Right atrium auricular region (tissue), 2 donors: ENCODE results near the gene PTPRN2. TPM values are rescaled to one million over a fixed set of nuclear protein-coding genes. Genes with fewer than 3 reads are reported as not detected.

Experiments
- DNase-seq: peaks from one replicate; pipeline ENCODE4 v3.0.0-alpha.2; 2019; ENCODE audit warnings: low spot score
- H3K27ac ChIP-seq, 2 donors: fragments of 200-600 bp; sonication (generic); 1 replicate in 1 of 2; 2 replicates in 1 of 2; pipeline ENCODE4 v1.5.1; 2016 to 2019
- H3K27me3 ChIP-seq, 2 donors: fragments of 200-600 bp; sonication (generic); one replicate each; pipeline versions ENCODE4 v1.5.1 to v1.6.0; 2017 to 2019
- H3K36me3 ChIP-seq: fragments of 200-600 bp; sonication (generic); one replicate; pipeline ENCODE4 v1.5.1; 2016
- H3K4me1 ChIP-seq, 2 donors: fragments of 200-600 bp; sonication (generic); one replicate each; pipeline versions ENCODE4 v1.5.1 to v1.6.0; 2017 to 2019
- H3K4me3 ChIP-seq, 2 donors: fragments of 200-600 bp; sonication (generic); 1 replicate in 1 of 2; 2 replicates in 1 of 2; pipeline ENCODE4 v1.5.1; 2017 to 2019; ENCODE audit warnings: mild to moderate bottlenecking in 1 of 2, moderate library complexity in 1 of 2
- H3K9me3 ChIP-seq, 2 donors: fragments of 200-600 bp; sonication (generic); one replicate each; pipeline ENCODE4 v1.5.1; 2019
- CTCF ChIP-seq, 2 donors: fragments of 200-600 bp; sonication (generic); IDR thresholded peaks; one replicate each; pipeline ENCODE4 v1.5.1; 2019; ENCODE audit warnings: antibody characterized with exemption in 2 of 2
- total RNA-seq, 2 donors: library from RNA; depleted of rRNA; stranded (reverse); fragments of >200 nt; gene quantifications; one replicate each; pipeline ENCODE4 v1.1.0, GENCODE V29; 2016

PTPRN2 gene
- total RNA-seq, 2 donors from 2014 or later = 2.6 to 2.7 TPM

DNA sequence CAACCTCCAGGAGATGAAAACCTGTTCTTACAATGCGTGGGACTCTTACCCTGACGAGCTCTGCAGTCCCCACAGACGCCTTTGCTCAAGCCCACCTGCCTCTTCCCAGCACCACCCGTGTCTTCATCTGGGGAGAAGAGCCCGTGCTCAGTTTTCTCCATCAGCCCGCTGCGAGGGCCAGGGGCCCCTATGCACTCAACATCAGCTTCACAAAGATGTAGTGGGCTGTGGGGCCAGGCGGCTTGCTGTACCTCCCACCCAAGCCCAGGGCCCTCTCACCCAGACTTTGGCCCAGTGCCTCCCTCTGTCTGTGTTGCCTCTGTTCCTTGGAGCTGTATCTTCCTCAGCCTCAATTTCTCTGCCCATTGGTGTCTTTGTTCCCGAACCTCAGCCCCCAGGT, 814.3 kb downstream of the PTPRN2 start:
- Histone ChIP-seq H3K27me3 (no peaks in the 10 kb centered on the region), H3K4me1 (no peaks in the 10 kb centered on the region), H3K9me3 (peaks cover 0 to 13% of the 10 kb centered on the region in 2 donors), H3K4me3 (no peak overlapping the region), H3K27ac (no peak overlapping the region), H3K36me3 (no peaks in the 10 kb centered on the region)
- DNase-seq = no peak
- TF ChIP-seq CTCF (IDR thresholded peaks at IDR 0.05) = no peak

DNA sequence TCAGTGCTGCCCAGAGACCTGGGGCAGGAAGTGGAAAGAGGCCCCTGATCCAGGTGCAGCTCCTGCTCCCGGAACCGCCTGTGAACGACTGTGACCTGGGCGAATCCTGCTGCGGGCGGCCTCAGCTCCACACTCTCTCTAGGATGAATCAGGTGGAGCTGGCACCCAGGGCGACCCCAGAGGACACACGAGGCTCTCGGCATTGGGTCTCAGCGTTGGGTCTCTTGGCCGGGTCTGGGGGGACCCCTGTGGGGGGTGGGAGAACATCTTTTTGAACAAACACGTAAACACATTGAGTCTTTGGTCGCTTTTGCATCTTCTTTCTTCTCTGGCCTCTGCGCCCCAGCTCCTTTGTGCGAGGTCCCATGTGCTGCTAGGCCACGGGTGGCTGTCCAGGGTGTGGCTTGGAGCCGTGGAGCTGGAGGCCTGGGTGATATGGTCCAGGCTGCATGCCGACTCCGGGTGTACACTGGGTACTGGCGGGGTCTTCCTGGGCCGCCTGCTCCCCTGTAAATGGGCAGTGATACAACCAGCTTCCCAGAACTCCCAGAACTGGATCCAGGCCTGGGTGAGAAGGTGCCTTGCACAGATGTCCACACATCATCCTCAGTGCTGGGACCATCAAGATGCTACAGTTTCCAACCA, 815.0 kb downstream of the PTPRN2 start:
- no peak for DNase-seq
- TF ChIP-seq CTCF (IDR thresholded peaks at IDR 0.05) = no peak
- no peaks in the 10 kb centered on the region for H3K27me3 ChIP-seq
- peaks cover 0 to 13% of the 10 kb centered on the region in 2 donors for H3K9me3 ChIP-seq
- no peaks in the 10 kb centered on the region for H3K36me3 ChIP-seq
- H3K4me1 ChIP-seq = no peaks in the 10 kb centered on the region
- no peak overlapping the region for H3K27ac ChIP-seq
- no peak overlapping the region for H3K4me3 ChIP-seq

DNA sequence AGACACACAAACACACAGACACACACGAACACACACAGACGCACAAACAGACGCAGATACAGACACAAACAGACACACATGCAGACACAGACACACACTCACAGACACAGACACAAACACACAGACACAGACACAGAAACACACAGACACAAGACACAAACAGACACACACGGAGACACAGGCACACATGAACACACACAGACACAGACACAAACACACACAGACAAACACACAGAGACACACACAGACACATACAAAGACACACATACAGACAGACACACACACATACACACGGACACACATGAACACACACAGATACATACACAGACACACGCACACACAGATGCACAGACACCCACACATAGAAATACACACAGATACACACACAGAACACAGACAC, 815.9 kb downstream of the PTPRN2 start:
- no peak for DNase-seq
- TF ChIP-seq CTCF (IDR thresholded peaks at IDR 0.05) = no peak
- no peak overlapping the region for H3K4me3 ChIP-seq
- no peak overlapping the region for H3K27ac ChIP-seq
- no peaks in the 10 kb centered on the region for H3K27me3 ChIP-seq
- H3K9me3 ChIP-seq = peaks cover 0 to 13% of the 10 kb centered on the region in 2 donors
- H3K36me3 ChIP-seq = no peaks in the 10 kb centered on the region
- no peaks in the 10 kb centered on the region for H3K4me1 ChIP-seq

DNA sequence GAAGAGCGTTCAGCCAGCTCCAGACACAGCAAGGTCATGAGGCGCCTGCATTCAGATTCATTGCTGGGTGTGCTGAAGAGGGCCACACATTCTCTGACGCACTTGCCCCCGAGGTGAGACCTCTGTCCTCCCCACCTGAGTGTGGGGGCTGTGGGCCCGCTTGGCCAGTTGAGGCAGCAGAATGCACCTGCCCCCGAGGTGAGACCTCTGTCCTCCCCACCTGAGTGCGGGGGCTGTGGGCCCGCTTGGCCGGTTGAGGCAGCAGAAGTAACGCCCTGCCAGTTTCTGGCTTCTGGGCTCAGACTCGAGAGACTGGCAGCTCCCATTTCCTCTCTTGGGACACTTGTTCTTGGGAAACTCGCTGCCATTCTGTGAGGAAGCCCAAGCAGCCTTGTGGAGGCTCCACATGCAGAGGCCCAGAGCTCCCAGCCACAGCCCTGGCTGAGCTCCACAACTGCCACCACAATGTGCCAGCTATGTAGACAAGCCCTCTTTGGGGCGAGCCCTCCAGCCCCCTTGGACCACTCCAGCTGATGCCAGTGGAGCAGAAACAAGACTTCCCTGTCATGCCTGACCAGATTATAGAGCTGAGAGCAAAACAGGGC, 816.8 kb downstream of the PTPRN2 start:
- Histone ChIP-seq H3K27me3 (no peaks in the 10 kb centered on the region), H3K27ac (no peak overlapping the region), H3K4me3 (no peak overlapping the region), H3K9me3 (peaks cover 0 to 13% of the 10 kb centered on the region in 2 donors), H3K4me1 (no peaks in the 10 kb centered on the region), H3K36me3 (no peaks in the 10 kb centered on the region)
- no peak for TF ChIP-seq CTCF (IDR thresholded peaks at IDR 0.05)
- DNase-seq = no peak

- no peak overlapping the region for H3K27ac ChIP-seq
Measured at GRCh38 chr7:157769526-157770215, 818.0 kb downstream of the PTPRN2 start.

More at GRCh38 chr7:157769526-157770215, 818.0 kb downstream of the PTPRN2 start:
- Histone ChIP-seq H3K4me3 (no peak overlapping the region), H3K4me1 (no peaks in the 10 kb centered on the region), H3K9me3 (peaks cover 0 to 13% of the 10 kb centered on the region in 2 donors), H3K36me3 (no peaks in the 10 kb centered on the region), H3K27me3 (no peaks in the 10 kb centered on the region)
- DNase-seq = no peak
- no peak for TF ChIP-seq CTCF (IDR thresholded peaks at IDR 0.05)
